Measurements from ENCODE around the gene RAB33B.

The RAB33B gene

GRCh38 chr4:139488442-139488841 is 34.5 kb downstream of the RAB33B start:
- DNase-seq (ENCODE audit: low spot score), result no peak
- CTCF ChIA-PET, result no interaction called here
- no peak overlapping the region for H3K27ac ChIP-seq
- POLR2A ChIA-PET (ENCODE audit: low non-redundant PET), result no interaction called here
- TF ChIP-seq CTCF (conservative IDR thresholded peaks at IDR 0.05; ENCODE audit: low read depth), result no peak

DNA sequence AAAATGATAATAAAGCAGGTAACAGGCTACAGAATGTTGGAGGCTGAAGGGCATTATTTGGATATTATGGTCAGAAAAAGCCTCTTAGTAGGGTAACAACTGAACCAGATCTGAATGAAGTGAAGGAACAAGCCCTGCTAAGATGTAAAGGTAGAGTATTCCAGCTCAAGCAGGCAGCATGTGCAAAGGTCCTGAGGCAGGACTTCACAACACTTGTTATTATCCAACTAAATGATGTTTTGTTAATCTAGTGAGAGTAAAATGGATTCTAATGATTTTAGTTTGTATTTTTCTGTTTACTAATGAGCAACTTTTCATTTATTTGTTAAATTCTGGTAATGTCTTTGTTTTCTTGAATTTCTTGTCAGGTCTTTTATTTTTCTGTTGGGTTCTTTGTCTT is 35.7 kb downstream of the RAB33B start:
- ChIA-PET CTCF (no interaction called here), POLR2A (ENCODE audit: low non-redundant PET) (no interaction called here)
- H3K27ac ChIP-seq, result no peak overlapping the region
- TF ChIP-seq CTCF (conservative IDR thresholded peaks at IDR 0.05; ENCODE audit: low read depth), result no peak
- no peak for DNase-seq (ENCODE audit: low spot score)

DNA sequence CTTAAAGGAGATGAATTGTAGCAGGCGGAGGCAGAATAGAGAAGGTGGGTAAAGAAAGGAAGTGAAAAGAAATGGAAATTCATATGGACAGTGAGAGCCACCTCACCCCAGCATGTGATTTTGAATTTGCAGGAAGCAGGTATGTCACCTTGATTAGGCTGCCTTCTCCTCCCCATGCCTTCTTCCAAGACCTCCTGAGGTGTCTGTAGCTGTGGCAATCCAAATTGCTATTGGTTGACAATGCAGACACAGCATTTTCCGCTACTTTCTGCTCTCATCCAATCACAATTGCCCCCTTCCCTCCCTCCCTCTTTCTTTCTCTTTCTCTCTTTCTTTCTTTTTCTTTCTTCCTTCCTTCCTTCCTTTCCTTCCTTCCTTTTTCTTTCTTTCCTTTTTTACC is 38.5 kb downstream of the RAB33B start:
- no peak for TF ChIP-seq CTCF (conservative IDR thresholded peaks at IDR 0.05; ENCODE audit: low read depth)
- CTCF ChIA-PET, result no interaction called here
- H3K27ac ChIP-seq, result no peak overlapping the region
- POLR2A ChIA-PET (ENCODE audit: low non-redundant PET), result no interaction called here
- DNase-seq (ENCODE audit: low spot score), result no peak

DNA sequence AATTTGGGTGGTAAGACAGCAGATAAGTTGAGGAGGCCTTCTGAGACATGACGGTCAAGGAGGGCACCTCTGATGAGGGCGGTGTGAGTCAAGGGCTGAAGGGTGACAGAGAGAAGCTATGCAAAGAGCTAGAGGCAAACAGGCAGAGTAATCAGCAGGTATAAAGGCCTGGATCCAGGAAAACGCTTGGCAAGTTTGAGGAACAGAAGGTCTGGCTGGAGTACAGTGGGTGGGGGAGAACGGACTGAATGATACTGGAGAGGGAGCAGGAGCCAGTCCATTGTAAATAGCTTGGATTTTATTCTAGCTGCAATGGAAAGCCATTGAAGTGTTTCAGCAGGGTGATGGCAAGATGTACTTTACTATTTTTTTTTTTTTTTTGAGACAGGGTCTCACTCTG is 39.3 kb downstream of the RAB33B start:
- no peak for DNase-seq (ENCODE audit: low spot score)
- no peak for TF ChIP-seq CTCF (conservative IDR thresholded peaks at IDR 0.05; ENCODE audit: low read depth)
- CTCF ChIA-PET, result interaction anchor here (0.7 kb wide), 1 partner anchor 17 kb away, joined by 3 read pairs; no protein-coding TSS in a partner anchor
- H3K27ac ChIP-seq, result no peak overlapping the region
- POLR2A ChIA-PET (ENCODE audit: low non-redundant PET), result no interaction called here

- TF ChIP-seq CTCF (conservative IDR thresholded peaks at IDR 0.05; ENCODE audit: low read depth), result no peak
- no peak for DNase-seq (ENCODE audit: low spot score)
- CTCF ChIA-PET, result interaction anchor here (0.6 kb wide), 1 partner anchor 15 kb away, joined by 3 read pairs; no protein-coding TSS in a partner anchor
- POLR2A ChIA-PET (ENCODE audit: low non-redundant PET), result no interaction called here
- H3K27ac ChIP-seq, result no peak overlapping the region
Measured at GRCh38 chr4:139499186-139499585, 45.3 kb downstream of the RAB33B start.

DNA sequence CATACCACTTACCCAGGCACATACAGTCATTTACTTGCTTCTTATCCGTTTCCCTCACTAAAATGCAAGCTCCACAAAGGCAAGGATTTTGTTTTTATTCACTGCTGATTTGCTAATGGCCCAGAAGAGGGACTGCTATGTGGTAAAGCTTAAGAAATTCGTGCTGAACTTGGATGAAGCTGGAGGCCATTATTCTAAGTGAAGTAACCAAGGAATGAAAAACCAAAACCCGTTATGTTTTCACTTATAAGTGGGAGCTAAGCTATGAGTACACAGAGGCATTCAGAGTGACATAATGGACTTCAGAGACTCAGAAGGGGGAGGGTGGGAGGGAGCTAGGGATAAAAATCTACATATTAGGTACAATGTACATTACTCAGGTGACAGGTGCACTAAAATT is 47.2 kb downstream of the RAB33B start:
- CTCF ChIA-PET, result interaction anchor here (0.7 kb wide), 1 partner anchor 113 kb away, joined by 3 read pairs; no protein-coding TSS in a partner anchor
- no peak for TF ChIP-seq CTCF (conservative IDR thresholded peaks at IDR 0.05; ENCODE audit: low read depth)
- POLR2A ChIA-PET (ENCODE audit: low non-redundant PET), result no interaction called here

GRCh38 chr4:139501527-139501926 is 47.6 kb downstream of the RAB33B start:
- ChIA-PET CTCF (interaction anchor here (0.7 kb wide), 1 partner anchor 114 kb away, joined by 3 read pairs; no protein-coding TSS in a partner anchor), POLR2A (ENCODE audit: low non-redundant PET) (no interaction called here)
- no peak for TF ChIP-seq CTCF (conservative IDR thresholded peaks at IDR 0.05; ENCODE audit: low read depth)
- no peak overlapping the region for H3K27ac ChIP-seq
- DNase-seq (ENCODE audit: low spot score), result no peak

More for the DNA sequence above, 47.2 kb downstream of the RAB33B start:
- no peak for DNase-seq (ENCODE audit: low spot score)
- H3K27ac ChIP-seq, result no peak overlapping the region

Measured in RWPE1 (cell line).